ENCODE measurements around the gene AGAP1.

The AGAP1 gene

GRCh38 chr2:235508371-235509160 lies 14.7 kb downstream of the AGAP1 start:
- DNase-seq (ENCODE audit: low read depth, low spot score), result no peak

- no peak for DNase-seq (ENCODE audit: low read depth, low spot score)
Measured at GRCh38 chr2:235510318-235510717, 16.5 kb downstream of the AGAP1 start.

- no peak for DNase-seq (ENCODE audit: low read depth, low spot score)
Measured at GRCh38 chr2:235511187-235511661, 17.4 kb downstream of the AGAP1 start.

- no peak for DNase-seq (ENCODE audit: low read depth, low spot score)
Measured at GRCh38 chr2:235511751-235512698, 18.2 kb downstream of the AGAP1 start.

GRCh38 chr2:235512699-235513053 lies 18.8 kb downstream of the AGAP1 start:
- DNase-seq (ENCODE audit: low read depth, low spot score), result no peak

GRCh38 chr2:235513984-235514626 lies 20.3 kb downstream of the AGAP1 start:
- DNase-seq (ENCODE audit: low read depth, low spot score), result no peak

GRCh38 chr2:235514627-235515363 lies 21.0 kb downstream of the AGAP1 start:
- DNase-seq (ENCODE audit: low read depth, low spot score), result no peak

- no peak for DNase-seq (ENCODE audit: low read depth, low spot score)
Measured at GRCh38 chr2:235515364-235515742, 21.5 kb downstream of the AGAP1 start.

- no peak for DNase-seq (ENCODE audit: low read depth, low spot score)
Measured at GRCh38 chr2:235515821-235516220, 22.0 kb downstream of the AGAP1 start.

GRCh38 chr2:235516257-235516656 lies 22.4 kb downstream of the AGAP1 start:
- no peak for DNase-seq (ENCODE audit: low read depth, low spot score)

GRCh38 chr2:235518322-235519090 lies 24.7 kb downstream of the AGAP1 start:
- DNase-seq (ENCODE audit: low read depth, low spot score), result no peak

GRCh38 chr2:235520787-235521186 lies 26.9 kb downstream of the AGAP1 start:
- no peak for DNase-seq (ENCODE audit: low read depth, low spot score)

- DNase-seq (ENCODE audit: low read depth, low spot score), result no peak
Measured at GRCh38 chr2:235521844-235522243, 28.0 kb downstream of the AGAP1 start.

- DNase-seq (ENCODE audit: low read depth, low spot score), result no peak
Measured at GRCh38 chr2:235523021-235523420, 29.2 kb downstream of the AGAP1 start.

GRCh38 chr2:235523486-235524150 lies 29.8 kb downstream of the AGAP1 start:
- DNase-seq (ENCODE audit: low read depth, low spot score), result no peak

- no peak for DNase-seq (ENCODE audit: low read depth, low spot score)
Measured at GRCh38 chr2:235526166-235526565, 32.3 kb downstream of the AGAP1 start.

- no peak for DNase-seq (ENCODE audit: low read depth, low spot score)
Measured at GRCh38 chr2:235527806-235528469, 34.1 kb downstream of the AGAP1 start.

- no peak for DNase-seq (ENCODE audit: low read depth, low spot score)
Measured at GRCh38 chr2:235529621-235530020, 35.8 kb downstream of the AGAP1 start.

GRCh38 chr2:235530735-235531134 lies 36.9 kb downstream of the AGAP1 start:
- DNase-seq (ENCODE audit: low read depth, low spot score), result no peak

- DNase-seq (ENCODE audit: low read depth, low spot score), result no peak
Measured at GRCh38 chr2:235532307-235532706, 38.5 kb downstream of the AGAP1 start.
